Psoas muscle (tissue), 8 donors: ENCODE results near the gene WDR7. TPM values are rescaled to one million over a fixed set of nuclear protein-coding genes. Genes with fewer than 3 reads are reported as not detected.

Experiments
- ATAC-seq, 4 donors: fragments of 200-7000 bp; cut with Tn5 transposase; one replicate each; pipeline ENCODE4 v1.9.1; 2020; ENCODE audit warnings: moderate library complexity in 3 of 4, mild to moderate bottlenecking in 2 of 4
- DNase-seq, 2 donors: peaks; one replicate each; pipeline ENCODE4 v3.0.0-alpha.2; 2020
- H3K27ac ChIP-seq: fragments of 200-600 bp; one replicate; pipeline ENCODE4 v1.8.0; 2022
- H3K27me3 ChIP-seq, 3 donors: fragments of 200-600 bp in 1 of 3; one replicate each; pipeline versions ENCODE4 v1.6.1 to v1.8.0; 2013 to 2022; ENCODE audit warnings: low read length in 2 of 3, mild to moderate bottlenecking in 2 of 3, moderate library complexity in 1 of 3; ENCODE audit not compliant: insufficient read depth in 3 of 3
- H3K36me3 ChIP-seq, 2 donors: fragments of 200-600 bp in 1 of 2; one replicate each; pipeline versions ENCODE4 v1.6.1 to v1.8.0; 2013 to 2022; ENCODE audit warnings: low read depth in 1 of 2, mild to moderate bottlenecking in 1 of 2, moderate library complexity in 1 of 2; ENCODE audit not compliant: insufficient read depth in 1 of 2
- H3K4me1 ChIP-seq: fragments of 200-600 bp; one replicate; pipeline ENCODE4 v1.8.0; 2022
- H3K4me3 ChIP-seq: fragments of 200-600 bp; one replicate; pipeline ENCODE4 v1.8.0; 2022; ENCODE audit warnings: mild to moderate bottlenecking
- H3K9me3 ChIP-seq: fragments of 200-600 bp; one replicate; pipeline ENCODE4 v1.8.0; 2022
- CTCF ChIP-seq: fragments of 200-600 bp; IDR thresholded peaks from one replicate; pipeline ENCODE4 v1.8.0; 2022; ENCODE audit warnings: antibody characterized with exemption
- WGBS, 3 donors: extraction: QIAGEN DNeasy Blood & Tissue Kit; methylation state at CpG; one replicate each; pipeline versions ENCODE4 v1.1.6 to v1.1.7; 2013; 5-methylcytosine and 5-hydroxymethylcytosine counted together
- intact Hi-C, 2 donors: fragments of 100-400 bp; cut with DNase I; formaldehyde crosslinking; loops; one replicate each; pipeline versions ENCODE4 v1.11.0 to v1.14.2; 2022
- polyA plus RNA-seq, 3 donors: library from polyadenylated mRNA; stranded (reverse); fragments of 200-250 nt; gene quantifications; one replicate each; pipeline ENCODE4 v1.2.3, GENCODE V29; 2013
- total RNA-seq, 4 donors: library from RNA; stranded (reverse); fragmentation: NEBNext Ultra II Directional in 2 of 4; extraction: Animal tissue kit (Norgen Biotek cat#: 25700) in 2 of 4; gene quantifications; one replicate each; pipeline versions ENCODE4 v1.2.1 to v1.2.4, GENCODE V29; 2021 to 2023
- donor health status: healthy with polysubstance abuse.
- donor health status: DM: no; HTN: no; CAD: no; lungs with moderate emphysema.
- donor health status: Bipolar disorder and iron deficiency.
- donor health status: healthy.
- donor health status: DM: yes; HTN: yes; CAD: no.
- donor health status: DM: no; HTN: no; CAD: no.
- donor health status: DM: no; HTN: no; CAD: no.
- donor health status: DM: yes; HTN: yes; CAD: no.

WDR7 gene
- total and polyA plus RNA-seq, 7 donors = 2.6 to 24.4 (median 15.5) TPM

DNA sequence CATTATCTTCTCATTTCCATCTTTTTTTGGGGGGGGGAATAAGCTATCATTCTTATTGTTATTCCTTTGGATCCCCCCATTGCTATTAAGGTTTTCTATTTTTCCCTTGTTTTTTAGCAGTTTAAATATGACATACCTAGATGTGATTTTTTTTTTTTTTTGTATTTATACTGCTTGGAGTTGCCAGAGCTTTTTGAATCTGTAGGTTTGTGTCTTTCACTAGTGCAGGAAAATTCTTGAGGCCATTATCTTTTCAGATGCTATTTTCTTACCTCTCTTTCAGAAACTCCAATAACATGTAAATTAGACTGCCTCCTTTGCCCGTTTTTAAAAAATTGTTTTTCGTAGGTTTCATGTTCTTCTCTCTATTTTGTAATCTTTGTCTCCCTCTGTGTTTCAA is 88.6 kb downstream of the WDR7 start:
- H3K36me3 ChIP-seq = no peaks in the 10 kb centered on the region
- H3K4me3 ChIP-seq = no peak overlapping the region
- H3K9me3 ChIP-seq = no peaks in the 10 kb centered on the region
- TF ChIP-seq CTCF = no peak
- intact Hi-C loops = no loop called here
- ATAC-seq (no peak), DNase-seq (no peak)
- peaks cover 6% of the 10 kb centered on the region for H3K4me1 ChIP-seq
- 93 to 96% (median 93%) methylated on average over 2 of the region's 2 CpGs for WGBS, 3 donors
- H3K27me3 ChIP-seq = no peaks in the 10 kb centered on the region
- no peak overlapping the region for H3K27ac ChIP-seq

GRCh38 chr18:56740645-56741044 is 89.5 kb downstream of the WDR7 start:
- no peaks in the 10 kb centered on the region for H3K36me3 ChIP-seq
- no peak overlapping the region for H3K4me3 ChIP-seq
- no peak for DNase-seq
- ATAC-seq = no peak
- intact Hi-C loops = no loop called here
- no peaks in the 10 kb centered on the region for H3K27me3 ChIP-seq
- no peaks in the 10 kb centered on the region for H3K9me3 ChIP-seq
- no peak overlapping the region for H3K27ac ChIP-seq
- peaks cover 11% of the 10 kb centered on the region for H3K4me1 ChIP-seq
- no peak for TF ChIP-seq CTCF
- WGBS, 3 donors = 81 to 86% (median 82%) methylated on average over 1 of the region's 1 CpG

GRCh38 chr18:56741685-56742084 is 90.5 kb downstream of the WDR7 start:
- 99 to 100% (median 100%) methylated on average over 1 of the region's 1 CpG for WGBS, 3 donors
- H3K9me3 ChIP-seq = no peaks in the 10 kb centered on the region
- DNase-seq (no peak), ATAC-seq (no peak)
- H3K27ac ChIP-seq = no peak overlapping the region
- H3K27me3 ChIP-seq = no peaks in the 10 kb centered on the region
- TF ChIP-seq CTCF = no peak
- no peak overlapping the region for H3K4me3 ChIP-seq
- intact Hi-C loops = no loop called here
- H3K36me3 ChIP-seq = no peaks in the 10 kb centered on the region
- peaks cover 13% of the 10 kb centered on the region for H3K4me1 ChIP-seq

DNA sequence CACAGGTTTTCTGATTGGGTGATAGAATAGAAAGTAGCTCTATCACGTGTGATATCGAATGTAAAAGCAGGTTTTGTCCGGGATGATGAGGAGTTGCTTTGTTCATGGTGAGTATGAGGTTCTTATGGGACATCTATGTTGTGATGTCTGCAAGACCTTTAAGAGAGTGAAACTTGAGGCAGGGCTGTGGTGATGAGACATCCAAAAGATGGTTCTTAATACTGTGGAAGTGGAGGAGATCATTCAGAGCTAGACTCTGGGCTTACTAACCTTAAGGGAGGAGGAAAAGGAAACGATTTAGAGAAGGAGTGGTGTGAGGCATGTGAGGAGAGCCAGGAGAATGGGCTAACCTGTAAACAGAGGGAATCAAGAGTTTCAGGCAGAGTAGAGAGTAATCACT is 92.0 kb downstream of the WDR7 start:
- Histone ChIP-seq H3K27ac (no peak overlapping the region), H3K4me3 (no peak overlapping the region), H3K4me1 (peaks cover 6% of the 10 kb centered on the region), H3K9me3 (no peaks in the 10 kb centered on the region), H3K36me3 (no peaks in the 10 kb centered on the region), H3K27me3 (no peaks in the 10 kb centered on the region)
- DNase-seq (no peak), ATAC-seq (no peak)
- TF ChIP-seq CTCF = no peak
- WGBS, 3 donors = 93 to 94% (median 94%) methylated on average over 4 of the region's 4 CpGs
- intact Hi-C loops = no loop called here

- no peak for TF ChIP-seq CTCF
- DNase-seq = no peak
- H3K27me3 ChIP-seq = no peaks in the 10 kb centered on the region
- H3K4me1 ChIP-seq = peaks cover 6% of the 10 kb centered on the region
- H3K4me3 ChIP-seq = no peak overlapping the region
- no peak overlapping the region for H3K27ac ChIP-seq
- H3K36me3 ChIP-seq = no peaks in the 10 kb centered on the region
- WGBS, 3 donors = 97 to 100% (median 100%) methylated on average over 1 of the region's 1 CpG
- no peak for ATAC-seq
- intact Hi-C loops = loop anchor here in 1 of 2 donors (5.0 kb wide), 1 partner anchor 700 kb away; no protein-coding TSS in a partner anchor
- no peaks in the 10 kb centered on the region for H3K9me3 ChIP-seq
Observed at GRCh38 chr18:56747032-56747658, 96.0 kb downstream of the WDR7 start.
